Esophagus squamous epithelium (tissue), 5 donors: ENCODE measurements around the gene ARVCF. TPM values are rescaled to one million over a fixed set of nuclear protein-coding genes. Genes with fewer than 3 reads are reported as not detected.
A peak's percentile ranks its signal among the peaks of the same experiment; 100 is the strongest.

Experiments used
- DNase-seq: peaks from one replicate; lab custom pipeline; 2025; lab: John Stamatoyannopoulos, UW
- H3K27ac ChIP-seq, 4 donors: fragments of 200-600 bp; sonication (generic); one replicate each; pipeline ENCODE4 v1.5.1; 2016 to 2019; ENCODE audit warnings: mild to moderate bottlenecking in 1 of 4
- H3K27me3 ChIP-seq, 4 donors: fragments of 200-600 bp; sonication (generic); 1 replicate in 3 of 4; 2 replicates in 1 of 4; pipeline versions ENCODE4 v1.5.1 to v1.6.0; 2017 to 2021; ENCODE audit warnings: antibody characterized with exemption in 1 of 4
- H3K36me3 ChIP-seq, 3 donors: fragments of 200-600 bp; sonication (generic); one replicate each; pipeline ENCODE4 v1.5.1; 2016 to 2019
- H3K4me1 ChIP-seq, 3 donors: fragments of 200-600 bp; sonication (generic); one replicate each; pipeline ENCODE4 v1.5.1; 2017 to 2019
- H3K4me3 ChIP-seq, 4 donors: fragments of 200-600 bp; sonication (generic); 1 replicate in 3 of 4; 2 replicates in 1 of 4; pipeline ENCODE4 v1.5.1; 2016 to 2019; ENCODE audit warnings: mild to moderate bottlenecking in 2 of 4, moderate library complexity in 1 of 4
- H3K9me3 ChIP-seq, 3 donors: fragments of 200-600 bp; sonication (generic); one replicate each; pipeline ENCODE4 v1.5.1; 2016 to 2019
- CTCF ChIP-seq, 6 experiments: fragments of 450-650 bp in 4 of 6; fragments of 200-600 bp in 2 of 6; sonication (generic) in 2 of 6; IDR thresholded peaks; one replicate each; pipeline ENCODE4 v1.5.1; 2016 to 2019; ENCODE audit warnings: antibody characterized with exemption in 6 of 6, mild to moderate bottlenecking in 4 of 6, moderate library complexity in 4 of 6
- POLR2A ChIP-seq, 4 donors: fragments of 450-650 bp; IDR thresholded peaks; one replicate each; pipeline ENCODE4 v1.6.1; 2017; ENCODE audit warnings: antibody characterized with exemption in 4 of 4, mild to moderate bottlenecking in 4 of 4, moderate library complexity in 3 of 4
- WGBS, 2 donors: methylation state at CpG; one replicate each; pipeline ENCODE4 v1.1.5; 2018; 5-methylcytosine and 5-hydroxymethylcytosine counted together
- intact Hi-C: fragments of 100-400 bp; cut with DNase I; formaldehyde crosslinking; loops from one replicate; pipeline ENCODE4 v1.15.0; 2022
- total RNA-seq, 4 donors: library from RNA; depleted of rRNA; stranded (reverse); fragments of >200 nt; gene quantifications; one replicate each; pipeline ENCODE4 v1.1.0, GENCODE V29; 2016
- donor health status: DM: yes; HTN: yes; CAD: no.

Gene ARVCF
- total RNA-seq, 4 donors from 2014 or later: 3.1 to 10.9 (median 7.1) TPM

GRCh38 chr22:19966908-19967750 is 49.5 kb downstream of the ARVCF start:
- Histone ChIP-seq H3K27me3 (no peaks in the 10 kb centered on the region), H3K36me3 (peaks cover 0 to 84% (median 27%) of the 10 kb centered on the region in 3 donors), H3K4me3 (no peak overlapping the region), H3K9me3 (no peaks in the 10 kb centered on the region), H3K27ac (no peak overlapping the region), H3K4me1 (peaks cover 12 to 55% (median 12%) of the 10 kb centered on the region in 3 donors)
- WGBS, 2 donors: 61 to 74% methylated on average over 18 to 19 of the region's 20 CpGs
- intact Hi-C loops: no loop called here
- no peak for TF ChIP-seq CTCF (IDR thresholded peaks at IDR 0.05)
- no peak for TF ChIP-seq POLR2A (IDR thresholded peaks at IDR 0.05)
- DNase-seq: no peak

GRCh38 chr22:19965771-19966709 is 50.6 kb downstream of the ARVCF start:
- no peak overlapping the region for H3K4me3 ChIP-seq
- H3K27ac ChIP-seq: no peak overlapping the region
- H3K27me3 ChIP-seq: no peaks in the 10 kb centered on the region
- 70 to 82% methylated on average over 8 of the region's 10 CpGs for WGBS, 2 donors
- H3K4me1 ChIP-seq: peaks cover 15 to 59% (median 16%) of the 10 kb centered on the region in 3 donors
- DNase-seq: no peak
- peaks cover 0 to 74% (median 27%) of the 10 kb centered on the region in 3 donors for H3K36me3 ChIP-seq
- TF ChIP-seq POLR2A (IDR thresholded peaks at IDR 0.05): no peak
- TF ChIP-seq CTCF (IDR thresholded peaks at IDR 0.05): peak in 1 of 6 experiments; percentile 23
- intact Hi-C loops: no loop called here
- no peaks in the 10 kb centered on the region for H3K9me3 ChIP-seq

DNA sequence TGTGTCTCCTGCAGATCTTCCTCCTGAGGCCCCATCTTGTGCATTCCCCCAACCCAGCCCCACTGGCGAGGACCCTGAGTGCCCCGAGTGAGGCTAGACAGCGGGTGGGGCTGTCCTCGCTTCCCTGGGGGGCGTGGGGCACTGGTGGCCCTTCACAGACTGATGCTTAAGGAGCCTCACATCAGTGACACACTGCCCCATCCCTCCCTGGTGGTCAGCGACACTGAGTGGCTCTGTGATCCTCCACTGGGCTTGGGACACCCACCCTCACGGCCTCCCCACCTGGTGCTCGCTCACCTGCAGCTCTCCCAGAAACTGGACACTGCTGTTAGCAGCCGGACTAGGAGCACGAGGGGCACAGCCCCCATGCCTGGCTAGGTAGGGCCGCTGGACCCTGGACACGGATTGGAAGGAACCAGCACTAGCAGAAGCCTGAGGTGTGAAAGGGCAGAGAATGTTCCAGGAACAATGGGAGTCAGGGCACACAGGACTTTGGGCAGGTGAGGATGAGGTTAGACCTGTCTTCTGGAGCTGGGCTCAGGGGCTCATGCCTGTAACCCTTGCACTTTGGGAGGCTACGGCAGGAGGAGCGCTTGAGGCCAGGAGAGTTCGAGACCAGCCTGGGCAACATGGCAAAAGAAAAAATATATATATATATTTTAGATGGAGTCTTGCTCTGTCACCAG is 51.8 kb downstream of the ARVCF start:
- peaks cover 0 to 64% (median 27%) of the 10 kb centered on the region in 3 donors for H3K36me3 ChIP-seq
- intact Hi-C loops: loop anchor here (5.0 kb wide), 1 partner anchor 57 kb away; the partner anchor contains the start of gene TANGO2
- TF ChIP-seq POLR2A (IDR thresholded peaks at IDR 0.05): no peak
- no peak for TF ChIP-seq CTCF (IDR thresholded peaks at IDR 0.05)
- no peak overlapping the region for H3K4me3 ChIP-seq
- WGBS, 2 donors: 82 to 100% methylated on average over 3 to 9 of the region's 15 CpGs
- H3K27me3 ChIP-seq: no peaks in the 10 kb centered on the region
- H3K27ac ChIP-seq: no peak overlapping the region
- DNase-seq: no peak
- peaks cover 17 to 61% (median 20%) of the 10 kb centered on the region in 3 donors for H3K4me1 ChIP-seq
- H3K9me3 ChIP-seq: no peaks in the 10 kb centered on the region

GRCh38 chr22:19963863-19964642 is 52.6 kb downstream of the ARVCF start:
- intact Hi-C loops: loop anchor here (5.0 kb wide), 1 partner anchor 58 kb away; the partner anchor contains the start of gene TANGO2
- peak overlapping the region in 3 of 4 donors; percentile 84 to 93 (median 93) for H3K27ac ChIP-seq
- no peak for TF ChIP-seq CTCF (IDR thresholded peaks at IDR 0.05)
- 63 to 79% methylated on average over 9 to 10 of the region's 12 CpGs for WGBS, 2 donors
- H3K36me3 ChIP-seq: peaks cover 0 to 57% (median 27%) of the 10 kb centered on the region in 3 donors
- no peak for DNase-seq
- no peaks in the 10 kb centered on the region for H3K27me3 ChIP-seq
- peaks cover 23 to 69% (median 28%) of the 10 kb centered on the region in 3 donors for H3K4me1 ChIP-seq
- peak overlapping the region; percentile 38 to 62 (median 41) for H3K4me3 ChIP-seq
- H3K9me3 ChIP-seq: no peaks in the 10 kb centered on the region
